GM19193 (cell line): ENCODE data around the gene TGFBRAP1.

Experiments
- POLR2A ChIP-seq: IDR thresholded peaks from 4 replicates; pipeline ENCODE4 v1.6.1; 2011; ENCODE audit not compliant: insufficient read depth, insufficient read length; ENCODE audit errors: extremely low read depth

Gene TGFBRAP1, protein sequence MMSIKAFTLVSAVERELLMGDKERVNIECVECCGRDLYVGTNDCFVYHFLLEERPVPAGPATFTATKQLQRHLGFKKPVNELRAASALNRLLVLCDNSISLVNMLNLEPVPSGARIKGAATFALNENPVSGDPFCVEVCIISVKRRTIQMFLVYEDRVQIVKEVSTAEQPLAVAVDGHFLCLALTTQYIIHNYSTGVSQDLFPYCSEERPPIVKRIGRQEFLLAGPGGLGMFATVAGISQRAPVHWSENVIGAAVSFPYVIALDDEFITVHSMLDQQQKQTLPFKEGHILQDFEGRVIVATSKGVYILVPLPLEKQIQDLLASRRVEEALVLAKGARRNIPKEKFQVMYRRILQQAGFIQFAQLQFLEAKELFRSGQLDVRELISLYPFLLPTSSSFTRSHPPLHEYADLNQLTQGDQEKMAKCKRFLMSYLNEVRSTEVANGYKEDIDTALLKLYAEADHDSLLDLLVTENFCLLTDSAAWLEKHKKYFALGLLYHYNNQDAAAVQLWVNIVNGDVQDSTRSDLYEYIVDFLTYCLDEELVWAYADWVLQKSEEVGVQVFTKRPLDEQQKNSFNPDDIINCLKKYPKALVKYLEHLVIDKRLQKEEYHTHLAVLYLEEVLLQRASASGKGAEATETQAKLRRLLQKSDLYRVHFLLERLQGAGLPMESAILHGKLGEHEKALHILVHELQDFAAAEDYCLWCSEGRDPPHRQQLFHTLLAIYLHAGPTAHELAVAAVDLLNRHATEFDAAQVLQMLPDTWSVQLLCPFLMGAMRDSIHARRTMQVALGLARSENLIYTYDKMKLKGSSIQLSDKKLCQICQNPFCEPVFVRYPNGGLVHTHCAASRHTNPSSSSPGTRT

DNA sequence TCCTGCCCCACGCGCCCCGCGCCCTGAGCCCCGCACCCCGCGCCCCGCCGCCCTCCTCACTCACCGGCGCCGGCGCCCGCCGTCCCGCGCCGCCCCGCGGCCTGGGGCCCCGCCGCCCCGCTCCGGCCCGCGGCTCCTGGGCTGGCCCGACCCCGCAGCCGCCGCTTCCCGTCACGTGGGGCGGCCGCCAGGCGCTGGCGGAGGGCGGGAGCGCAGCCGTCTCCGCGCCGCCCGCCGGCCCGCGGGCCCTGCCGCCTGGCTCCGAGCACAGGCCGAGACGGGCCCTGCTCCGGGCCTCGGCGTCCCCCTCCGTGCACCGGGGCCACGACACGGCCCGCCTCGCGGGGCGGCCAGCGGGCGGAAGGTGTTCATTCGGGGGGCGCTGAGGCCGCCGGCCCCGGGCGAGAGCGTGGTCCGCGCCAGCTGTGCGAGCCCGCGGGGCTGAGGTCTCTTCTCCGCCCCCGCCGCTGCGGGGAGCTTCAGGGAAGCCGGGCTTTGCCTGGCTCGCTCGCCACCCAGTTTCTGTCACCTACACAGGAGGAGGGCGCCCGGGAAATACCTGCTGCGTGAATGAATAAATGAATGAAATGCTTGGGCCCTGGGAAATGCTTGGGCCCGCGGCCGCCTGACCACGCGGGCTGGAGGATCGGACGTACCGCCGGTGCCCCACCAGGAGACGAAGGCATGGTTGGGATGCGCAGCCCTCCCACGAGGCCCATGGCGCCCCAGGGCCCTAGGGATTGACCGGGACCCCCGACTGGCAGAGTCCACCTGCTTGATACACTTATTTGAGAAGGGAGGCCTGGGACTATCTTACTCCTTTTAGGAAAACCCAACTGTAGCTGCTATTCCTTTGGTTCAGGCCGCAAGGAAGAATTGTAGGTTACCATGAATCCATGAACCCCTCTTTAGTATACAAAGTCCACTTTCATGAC is at the start of gene TGFBRAP1:
Gene TGFBRAP1 (minus strand): TSS at position 175 of the 935 bp plus-strand sequence. CDS start 21,434 bp downstream, outside the sequence.
- TF ChIP-seq POLR2A, result peak; percentile 87

- TF ChIP-seq POLR2A, result no peak
Measured at GRCh38 chr2:105378921-105379383, 49.4 kb upstream of the TGFBRAP1 start.

GRCh38 chr2:105378276-105378840 is 48.8 kb upstream of the TGFBRAP1 start:
- no peak for TF ChIP-seq POLR2A

DNA sequence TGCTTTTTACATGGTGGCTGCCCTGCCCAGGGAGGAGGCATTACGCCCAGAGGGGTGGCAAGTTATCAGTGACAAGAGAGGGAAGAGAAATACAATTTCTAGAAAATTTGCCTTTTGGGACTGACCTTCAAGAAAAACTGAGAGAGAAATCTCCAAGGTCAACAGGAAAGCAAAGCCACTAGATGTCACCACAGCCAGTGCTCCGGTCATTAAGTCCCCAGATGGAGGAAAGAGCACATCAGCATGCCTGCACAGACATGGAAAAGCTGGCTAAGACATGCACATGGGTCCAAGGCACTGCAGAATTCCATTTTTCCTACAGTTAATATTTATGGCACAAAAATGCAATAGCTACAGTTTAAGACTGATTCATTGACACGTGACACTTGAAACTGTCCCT is 48.3 kb upstream of the TGFBRAP1 start:
- no peak for TF ChIP-seq POLR2A

DNA sequence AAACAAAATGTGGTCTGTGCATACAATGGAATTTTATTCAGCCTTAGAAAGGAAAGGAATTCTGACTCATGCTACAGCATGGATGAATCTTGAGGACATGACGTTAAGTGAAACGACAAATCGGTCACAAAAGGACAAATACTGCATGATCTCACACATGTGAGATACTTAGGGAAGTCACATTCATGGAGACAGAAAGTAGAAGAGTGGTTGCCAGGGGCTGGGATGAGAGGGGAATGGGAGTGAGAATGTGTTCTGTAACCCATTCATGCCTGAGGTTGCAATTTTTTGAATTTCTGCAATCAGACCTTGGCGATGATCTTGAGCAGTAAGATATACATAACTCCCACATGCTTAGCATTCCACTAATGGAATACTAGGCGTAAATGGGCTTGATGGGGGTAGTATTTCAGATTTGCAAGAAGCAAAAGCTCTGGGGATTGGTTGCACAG is 47.3 kb upstream of the TGFBRAP1 start:
- TF ChIP-seq POLR2A, result no peak

DNA sequence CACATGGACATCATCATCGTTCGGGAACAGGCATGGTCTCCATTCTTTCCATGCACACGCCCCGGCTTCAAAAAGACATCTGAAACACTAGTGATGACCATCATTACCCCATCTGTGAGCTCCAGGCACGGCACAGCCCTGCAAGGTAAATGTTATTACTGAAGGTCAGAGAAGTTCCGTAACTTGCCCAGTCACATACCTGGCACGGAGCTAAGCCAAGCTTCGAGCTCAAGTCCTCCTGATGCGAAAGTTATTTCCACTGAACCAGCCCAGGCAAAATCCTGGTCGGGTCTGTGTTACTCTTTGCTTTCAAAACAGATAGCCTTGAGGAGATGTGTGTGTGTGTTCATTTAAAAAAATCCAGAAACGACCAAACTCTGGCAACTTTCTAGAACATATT is 46.5 kb upstream of the TGFBRAP1 start:
- no peak for TF ChIP-seq POLR2A

- TF ChIP-seq POLR2A, result no peak
Measured at GRCh38 chr2:105375001-105375561, 45.5 kb upstream of the TGFBRAP1 start.

GRCh38 chr2:105373895-105374401 is 44.4 kb upstream of the TGFBRAP1 start:
- TF ChIP-seq POLR2A, result peak; percentile 48

GRCh38 chr2:105373344-105373781 is 43.8 kb upstream of the TGFBRAP1 start:
- no peak for TF ChIP-seq POLR2A

GRCh38 chr2:105371810-105372209 is 42.3 kb upstream of the TGFBRAP1 start:
- no peak for TF ChIP-seq POLR2A

- TF ChIP-seq POLR2A, result no peak
Measured at GRCh38 chr2:105371156-105371555, 41.6 kb upstream of the TGFBRAP1 start.

GRCh38 chr2:105369777-105370690 is 40.5 kb upstream of the TGFBRAP1 start:
- TF ChIP-seq POLR2A, result no peak
